ENCODE results near the gene INSYN1.
"Not testable (repeated sequence)": the region's sequence is repeated elsewhere in the genome, so short reads cannot be mapped to it uniquely, and the experiment has no call there.

INSYN1 gene

GRCh38 chr15:73785256-73786014 lies 32.3 kb upstream of the INSYN1 start:
- not testable (repeated sequence) for H3K9me3 ChIP-seq (ENCODE audit: control insufficient read depth, insufficient read depth, low read length); H3K9ac ChIP-seq (ENCODE audit: low read depth, low read length); H3K36me3 ChIP-seq (ENCODE audit: insufficient read depth, low read length)
- peaks cover 39% of the 10 kb centered on the region for H3K4me1 ChIP-seq (ENCODE audit: insufficient read depth, low read length)

DNA sequence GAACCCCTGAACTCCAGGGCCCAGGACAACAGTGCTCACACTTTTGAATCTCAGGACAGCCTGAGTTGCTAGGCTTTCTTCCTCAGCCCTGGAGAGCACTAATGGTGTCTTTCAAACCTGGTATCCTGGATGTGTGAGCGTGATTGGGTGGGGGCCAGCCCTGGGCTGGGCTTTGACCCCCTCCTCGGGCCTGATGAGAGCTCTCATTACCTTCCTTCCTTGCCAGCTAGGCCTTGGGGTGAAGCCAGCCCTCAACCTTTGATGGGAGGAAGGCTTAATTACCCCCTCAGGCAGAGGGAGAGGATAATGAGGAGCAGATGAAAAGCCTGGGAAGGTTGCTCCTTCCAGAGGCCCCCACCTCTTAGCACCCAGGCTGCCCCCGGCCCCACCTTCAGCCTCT lies 31.1 kb upstream of the INSYN1 start:
- Histone ChIP-seq H3K36me3 (ENCODE audit: insufficient read depth, low read length) (no peaks in the 10 kb centered on the region), H3K9me3 (ENCODE audit: control insufficient read depth, insufficient read depth, low read length) (no peaks in the 10 kb centered on the region), H3K9ac (ENCODE audit: low read depth, low read length) (no peak overlapping the region), H3K4me1 (ENCODE audit: insufficient read depth, low read length) (peaks cover 39% of the 10 kb centered on the region)

DNA sequence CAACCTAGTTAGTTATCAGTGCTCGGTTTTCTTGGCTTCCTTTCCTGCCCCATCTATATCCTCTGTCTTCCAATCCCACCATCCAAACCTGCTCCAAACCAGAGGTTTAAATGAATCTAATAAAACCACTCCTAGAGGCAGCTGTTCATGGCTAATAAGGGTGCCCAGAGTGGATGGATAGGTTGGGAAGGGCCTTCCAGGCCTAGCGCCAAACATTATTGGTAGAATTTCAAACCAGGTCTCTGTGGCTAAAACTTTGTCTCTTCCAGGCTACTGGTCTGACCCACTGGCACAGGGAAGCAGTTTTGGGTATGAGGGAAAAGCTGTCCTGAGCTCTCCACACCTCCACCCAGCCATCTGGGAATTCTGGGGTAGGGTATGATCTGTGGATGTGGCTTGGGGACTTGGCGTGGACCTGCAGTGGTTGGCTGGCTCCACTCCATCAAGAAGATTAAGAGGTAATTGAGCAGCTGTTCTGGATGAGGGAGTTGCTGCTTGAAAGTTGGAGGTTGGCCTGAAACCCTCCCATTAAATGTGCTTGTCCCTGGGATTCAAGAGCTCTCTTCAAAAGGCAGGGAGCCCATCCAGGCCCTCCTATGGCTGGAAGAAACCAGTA lies 29.3 kb upstream of the INSYN1 start:
- no peaks in the 10 kb centered on the region for H3K36me3 ChIP-seq (ENCODE audit: insufficient read depth, low read length)
- peaks cover 29% of the 10 kb centered on the region for H3K4me1 ChIP-seq (ENCODE audit: insufficient read depth, low read length)
- no peaks in the 10 kb centered on the region for H3K9me3 ChIP-seq (ENCODE audit: control insufficient read depth, insufficient read depth, low read length)
- H3K9ac ChIP-seq (ENCODE audit: low read depth, low read length) = no peak overlapping the region

- H3K4me1 ChIP-seq (ENCODE audit: insufficient read depth, low read length) = peaks cover 20% of the 10 kb centered on the region
- no peaks in the 10 kb centered on the region for H3K36me3 ChIP-seq (ENCODE audit: insufficient read depth, low read length)
- no peak overlapping the region for H3K9ac ChIP-seq (ENCODE audit: low read depth, low read length)
- no peaks in the 10 kb centered on the region for H3K9me3 ChIP-seq (ENCODE audit: control insufficient read depth, insufficient read depth, low read length)
These were observed 28.1 kb upstream of the INSYN1 start for GRCh38 chr15:73781038-73781925.

GRCh38 chr15:73779974-73780373 lies 26.8 kb upstream of the INSYN1 start:
- Histone ChIP-seq H3K4me1 (ENCODE audit: insufficient read depth, low read length) (peaks cover 15% of the 10 kb centered on the region), H3K36me3 (ENCODE audit: insufficient read depth, low read length) (no peaks in the 10 kb centered on the region), H3K9me3 (ENCODE audit: control insufficient read depth, insufficient read depth, low read length) (no peaks in the 10 kb centered on the region), H3K9ac (ENCODE audit: low read depth, low read length) (no peak overlapping the region)

- Histone ChIP-seq H3K9ac (ENCODE audit: low read depth, low read length) (no peak overlapping the region), H3K4me1 (ENCODE audit: insufficient read depth, low read length) (peaks cover 7% of the 10 kb centered on the region), H3K36me3 (ENCODE audit: insufficient read depth, low read length) (no peaks in the 10 kb centered on the region), H3K9me3 (ENCODE audit: control insufficient read depth, insufficient read depth, low read length) (no peaks in the 10 kb centered on the region)
These were observed 24.6 kb upstream of the INSYN1 start for GRCh38 chr15:73777741-73778140.

DNA sequence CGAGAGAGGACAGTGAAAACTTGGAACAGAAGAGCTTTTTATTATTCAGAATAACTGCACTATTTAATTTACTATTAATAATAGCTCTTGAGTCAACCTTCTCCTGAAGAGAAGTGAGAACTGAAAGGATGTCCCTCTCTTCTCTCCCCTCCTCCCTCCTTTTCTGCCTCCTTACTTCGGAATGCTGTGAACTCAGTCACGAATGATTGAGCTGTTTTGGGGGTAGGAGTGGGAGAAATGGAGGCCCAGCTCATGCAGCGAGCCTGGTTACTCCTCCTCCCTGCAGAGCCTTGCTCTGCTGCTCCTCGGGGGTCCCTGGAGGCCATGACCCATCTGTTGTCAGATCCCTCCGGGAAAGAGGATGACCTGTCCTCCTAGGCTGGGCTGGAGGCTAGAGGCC lies 20.3 kb upstream of the INSYN1 start:
- no peaks in the 10 kb centered on the region for H3K36me3 ChIP-seq (ENCODE audit: insufficient read depth, low read length)
- H3K4me1 ChIP-seq (ENCODE audit: insufficient read depth, low read length) = 0 out of 2 replicates have a peak, but pooled peaks cover 3% of the 10 kb centered on the region
- no peak overlapping the region for H3K9ac ChIP-seq (ENCODE audit: low read depth, low read length)
- no peaks in the 10 kb centered on the region for H3K9me3 ChIP-seq (ENCODE audit: control insufficient read depth, insufficient read depth, low read length)

DNA sequence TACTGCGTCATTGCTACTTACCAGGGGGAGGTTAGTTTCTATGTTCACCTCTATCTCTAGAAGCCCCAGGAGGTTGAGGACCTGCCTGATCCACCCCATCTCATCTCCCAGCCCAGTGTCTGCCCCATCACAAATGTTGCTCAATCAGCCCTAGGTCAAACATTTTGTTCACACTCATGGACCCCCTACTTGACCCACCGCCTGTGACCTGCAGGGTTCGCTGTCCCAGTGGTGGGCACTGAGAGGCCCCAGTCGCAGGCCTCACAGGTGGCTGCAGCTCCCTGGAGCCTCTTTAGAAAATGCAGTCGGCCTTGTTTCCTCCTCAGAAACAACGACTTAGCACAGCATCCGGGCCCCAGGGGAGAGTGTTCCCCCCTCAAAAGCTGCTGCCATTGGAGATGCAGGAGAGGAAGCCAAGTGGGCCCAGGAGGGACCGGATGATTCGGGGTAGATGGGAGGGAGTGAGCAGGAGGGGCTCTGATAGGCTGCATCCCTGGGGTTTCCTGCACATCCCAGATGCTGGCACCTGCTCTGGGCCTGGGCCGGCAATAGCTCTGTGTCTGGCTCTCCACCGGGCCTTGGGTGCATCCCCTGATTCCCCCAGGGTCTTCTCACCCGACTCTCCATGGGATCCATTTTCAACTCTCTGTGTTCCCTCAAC lies 18.4 kb upstream of the INSYN1 start:
- Histone ChIP-seq H3K4me1 (ENCODE audit: insufficient read depth, low read length) (peaks cover 14% of the 10 kb centered on the region; the same call in 1 of the 2 replicates), H3K36me3 (ENCODE audit: insufficient read depth, low read length) (no peaks in the 10 kb centered on the region), H3K9me3 (ENCODE audit: control insufficient read depth, insufficient read depth, low read length) (no peaks in the 10 kb centered on the region), H3K9ac (ENCODE audit: low read depth, low read length) (no peak overlapping the region)

DNA sequence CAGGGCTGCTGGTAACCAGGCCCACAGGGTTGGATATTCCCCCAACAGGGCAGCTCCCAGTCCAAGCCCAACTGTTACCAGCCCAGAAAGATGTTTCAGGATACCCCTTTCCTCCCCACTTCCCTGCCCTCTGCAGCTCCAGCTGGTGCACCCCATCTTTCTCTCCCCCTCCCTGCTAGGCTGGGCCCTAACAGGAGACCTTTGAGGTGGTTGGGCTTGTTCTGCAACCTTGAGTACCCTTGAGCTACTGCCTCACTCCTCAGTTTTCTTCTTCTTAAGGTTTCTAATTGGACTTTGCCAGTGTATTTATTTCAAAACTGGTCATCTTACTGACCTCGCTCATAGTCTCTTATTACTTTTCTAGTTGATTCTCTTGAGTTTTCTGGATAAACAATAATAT lies 16.9 kb upstream of the INSYN1 start:
- no peaks in the 10 kb centered on the region for H3K36me3 ChIP-seq (ENCODE audit: insufficient read depth, low read length)
- H3K4me1 ChIP-seq (ENCODE audit: insufficient read depth, low read length) = peaks cover 13% of the 10 kb centered on the region; the same call in 1 of the 2 replicates
- no peaks in the 10 kb centered on the region for H3K9me3 ChIP-seq (ENCODE audit: control insufficient read depth, insufficient read depth, low read length)
- H3K9ac ChIP-seq (ENCODE audit: low read depth, low read length) = no peak overlapping the region

DNA sequence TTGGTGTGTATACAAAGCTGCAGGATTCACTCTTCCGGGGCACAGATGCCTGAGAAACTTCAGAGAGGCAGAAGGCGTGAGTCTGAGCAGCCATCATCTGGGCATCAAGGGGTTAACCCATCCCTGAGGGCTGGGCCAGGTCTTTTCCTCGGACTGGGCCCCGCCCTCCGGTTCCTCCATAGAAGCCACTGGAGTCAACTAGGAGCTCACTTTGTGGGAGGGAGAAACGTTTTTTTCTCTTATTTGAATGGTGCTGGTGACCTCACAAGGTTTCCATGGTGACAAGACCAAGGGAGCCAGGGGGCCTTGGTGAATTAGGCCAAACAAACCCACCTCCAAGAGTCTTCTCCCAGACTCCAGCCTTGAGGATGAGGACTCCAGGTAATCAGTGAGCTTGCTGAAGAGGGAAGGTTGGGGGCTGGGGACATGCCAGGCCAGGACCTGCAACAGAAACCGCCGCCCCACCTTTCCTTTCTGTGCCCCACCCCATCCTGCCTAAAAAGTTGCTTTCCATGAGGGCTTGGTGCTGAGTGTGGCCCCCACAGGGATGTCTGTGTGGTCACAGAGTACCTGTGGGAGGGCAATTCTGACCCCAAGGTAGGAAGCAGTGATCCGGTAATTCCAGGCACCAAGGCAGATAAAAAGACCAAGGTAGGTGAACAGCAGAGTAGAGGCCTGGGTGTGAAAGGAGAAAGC lies 14.8 kb upstream of the INSYN1 start:
- Histone ChIP-seq H3K9me3 (ENCODE audit: control insufficient read depth, insufficient read depth, low read length) (no peaks in the 10 kb centered on the region), H3K4me1 (ENCODE audit: insufficient read depth, low read length) (peaks cover 11% of the 10 kb centered on the region; the same call in 1 of the 2 replicates), H3K9ac (ENCODE audit: low read depth, low read length) (no peak overlapping the region), H3K36me3 (ENCODE audit: insufficient read depth, low read length) (no peaks in the 10 kb centered on the region)

DNA sequence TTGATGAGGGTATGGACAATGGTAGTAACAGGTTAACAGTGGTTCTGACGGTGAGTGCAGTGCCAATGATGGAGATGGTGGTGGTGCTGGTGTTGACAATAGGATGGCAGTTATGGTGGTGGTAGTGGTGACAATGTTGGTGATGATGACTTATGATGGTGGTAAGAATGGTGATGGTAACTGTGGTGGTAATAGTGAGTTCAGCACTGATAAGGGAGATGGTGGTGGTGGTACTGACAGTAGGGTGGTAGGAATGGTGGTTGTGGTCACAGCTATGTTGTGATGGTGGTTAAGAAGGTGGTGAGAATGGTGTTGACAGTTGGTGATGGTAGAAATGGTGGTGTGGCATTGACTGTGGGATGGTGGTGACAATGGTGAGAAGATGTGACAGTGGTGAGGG lies 13.4 kb upstream of the INSYN1 start:
- H3K36me3 ChIP-seq (ENCODE audit: insufficient read depth, low read length) = no peaks in the 10 kb centered on the region
- no peak overlapping the region for H3K9ac ChIP-seq (ENCODE audit: low read depth, low read length)
- H3K9me3 ChIP-seq (ENCODE audit: control insufficient read depth, insufficient read depth, low read length) = no peaks in the 10 kb centered on the region
- peaks cover 16% of the 10 kb centered on the region; the same call in 1 of the 2 replicates for H3K4me1 ChIP-seq (ENCODE audit: insufficient read depth, low read length)

DNA sequence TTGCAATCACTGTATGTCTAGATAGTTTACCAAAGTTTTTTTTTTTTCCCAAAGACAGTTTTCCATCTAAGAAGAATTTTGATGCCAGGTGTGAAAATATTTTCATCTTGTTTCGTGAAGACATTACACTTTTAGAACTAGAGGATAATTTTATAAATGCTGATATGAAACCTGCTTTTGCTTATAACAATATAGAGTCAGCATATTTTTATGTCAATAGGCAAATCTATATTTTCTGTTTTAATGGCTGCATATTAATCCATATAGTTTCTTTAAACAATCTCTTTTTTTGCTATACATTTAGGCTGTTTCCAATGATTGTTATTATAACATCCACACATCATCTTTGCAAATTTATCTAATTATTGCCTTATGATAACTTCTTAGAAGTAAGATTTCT lies 12.6 kb upstream of the INSYN1 start:
- Histone ChIP-seq H3K9me3 (ENCODE audit: control insufficient read depth, insufficient read depth, low read length) (no peaks in the 10 kb centered on the region), H3K9ac (ENCODE audit: low read depth, low read length) (no peak overlapping the region), H3K4me1 (ENCODE audit: insufficient read depth, low read length) (peaks cover 16% of the 10 kb centered on the region; the same call in 1 of the 2 replicates), H3K36me3 (ENCODE audit: insufficient read depth, low read length) (no peaks in the 10 kb centered on the region)

DNA sequence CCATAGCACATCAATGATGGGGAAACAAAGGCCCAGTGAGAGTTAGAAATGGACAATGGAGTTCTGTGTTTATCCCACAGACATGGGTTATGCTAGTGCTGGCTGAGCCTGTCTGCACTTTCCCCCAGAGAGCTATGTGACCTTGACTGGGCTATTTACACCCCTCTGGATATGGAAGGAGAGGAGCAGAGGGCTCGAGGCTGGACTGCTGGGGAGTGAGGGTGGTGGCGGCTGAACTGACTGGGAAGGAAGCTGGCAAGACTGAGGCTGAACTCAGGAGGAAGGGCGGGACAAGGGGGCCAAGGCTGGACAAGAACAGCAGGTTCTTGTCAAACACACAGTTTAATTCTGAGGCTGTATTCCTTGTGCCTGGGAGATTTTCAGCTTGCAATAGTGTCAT lies 10.8 kb upstream of the INSYN1 start:
- Histone ChIP-seq H3K9ac (ENCODE audit: low read depth, low read length) (no peak overlapping the region), H3K4me1 (ENCODE audit: insufficient read depth, low read length) (peaks cover 16% of the 10 kb centered on the region; the same call in 1 of the 2 replicates), H3K9me3 (ENCODE audit: control insufficient read depth, insufficient read depth, low read length) (no peaks in the 10 kb centered on the region), H3K36me3 (ENCODE audit: insufficient read depth, low read length) (no peaks in the 10 kb centered on the region)
